Measurements from ENCODE around the gene GOLIM4. TPM values are rescaled to one million over a fixed set of nuclear protein-coding genes. Genes with fewer than 3 reads are reported as not detected.

GOLIM4 gene
- total RNA-seq, 1 donor from 2014 or later = 26.1 TPM

GRCh38 chr3:168102735-168103410 lies 7.1 kb upstream of the GOLIM4 start:
- FAIRE-seq (no peak), DNase-seq (ENCODE audit: low read depth) (no peak)
- no peak overlapping the region for H3K4me3 ChIP-seq (ENCODE audit: low read depth, low read length)
- TF ChIP-seq, protein P1, sequence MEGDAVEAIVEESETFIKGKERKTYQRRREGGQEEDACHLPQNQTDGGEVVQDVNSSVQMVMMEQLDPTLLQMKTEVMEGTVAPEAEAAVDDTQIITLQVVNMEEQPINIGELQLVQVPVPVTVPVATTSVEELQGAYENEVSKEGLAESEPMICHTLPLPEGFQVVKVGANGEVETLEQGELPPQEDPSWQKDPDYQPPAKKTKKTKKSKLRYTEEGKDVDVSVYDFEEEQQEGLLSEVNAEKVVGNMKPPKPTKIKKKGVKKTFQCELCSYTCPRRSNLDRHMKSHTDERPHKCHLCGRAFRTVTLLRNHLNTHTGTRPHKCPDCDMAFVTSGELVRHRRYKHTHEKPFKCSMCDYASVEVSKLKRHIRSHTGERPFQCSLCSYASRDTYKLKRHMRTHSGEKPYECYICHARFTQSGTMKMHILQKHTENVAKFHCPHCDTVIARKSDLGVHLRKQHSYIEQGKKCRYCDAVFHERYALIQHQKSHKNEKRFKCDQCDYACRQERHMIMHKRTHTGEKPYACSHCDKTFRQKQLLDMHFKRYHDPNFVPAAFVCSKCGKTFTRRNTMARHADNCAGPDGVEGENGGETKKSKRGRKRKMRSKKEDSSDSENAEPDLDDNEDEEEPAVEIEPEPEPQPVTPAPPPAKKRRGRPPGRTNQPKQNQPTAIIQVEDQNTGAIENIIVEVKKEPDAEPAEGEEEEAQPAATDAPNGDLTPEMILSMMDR (IDR thresholded peaks at IDR 0.05; ENCODE audit: insufficient read depth, low read length, severe bottlenecking) = no peak
- H3K27me3 ChIP-seq (ENCODE audit: control insufficient read depth, insufficient read depth, low read length) = no peaks in the 10 kb centered on the region
- H3K36me3 ChIP-seq (ENCODE audit: control insufficient read depth, insufficient read depth, low read length) = no peaks in the 10 kb centered on the region

- no peaks in the 10 kb centered on the region for H3K27me3 ChIP-seq (ENCODE audit: control insufficient read depth, insufficient read depth, low read length)
- FAIRE-seq = no peak
- no peak for DNase-seq (ENCODE audit: low read depth)
- no peaks in the 10 kb centered on the region for H3K36me3 ChIP-seq (ENCODE audit: control insufficient read depth, insufficient read depth, low read length)
- TF ChIP-seq, protein P1 (IDR thresholded peaks at IDR 0.05; ENCODE audit: insufficient read depth, low read length, severe bottlenecking) = no peak
- H3K4me3 ChIP-seq (ENCODE audit: low read depth, low read length) = no peak overlapping the region
Observed at GRCh38 chr3:168100777-168101492, 5.2 kb upstream of the GOLIM4 start.

DNA sequence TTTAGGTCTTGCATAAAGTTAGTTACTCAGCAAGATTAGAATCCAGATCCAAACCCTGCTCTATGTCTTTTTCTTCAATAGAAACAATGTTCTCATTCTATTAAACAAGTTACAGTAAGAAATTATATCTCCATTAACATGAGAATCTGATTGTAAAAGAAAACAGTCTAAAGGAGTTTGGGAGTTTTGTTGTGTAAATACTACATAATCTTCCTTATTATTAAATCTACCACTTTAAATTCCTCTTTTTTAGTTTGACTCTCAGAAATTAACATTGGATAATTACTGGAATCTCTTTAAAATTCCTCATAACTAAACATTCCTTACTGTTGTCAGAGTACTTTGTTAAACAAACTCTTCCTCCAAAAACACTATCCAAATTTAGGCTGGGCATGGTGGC lies 1.7 kb upstream of the GOLIM4 start:
- no peaks in the 10 kb centered on the region for H3K27me3 ChIP-seq (ENCODE audit: control insufficient read depth, insufficient read depth, low read length)

GRCh38 chr3:168096210-168096652 lies 507 bp upstream of the GOLIM4 start:
- Histone ChIP-seq H3K27me3 (ENCODE audit: control insufficient read depth, insufficient read depth, low read length) (no peaks in the 10 kb centered on the region), H3K36me3 (ENCODE audit: control insufficient read depth, insufficient read depth, low read length) (no peaks in the 10 kb centered on the region), H3K4me3 (ENCODE audit: low read depth, low read length) (peak overlapping the region; percentile 88)
- TF ChIP-seq, protein P1 (IDR thresholded peaks at IDR 0.05; ENCODE audit: insufficient read depth, low read length, severe bottlenecking) = no peak
- no peak for FAIRE-seq
- DNase-seq (ENCODE audit: low read depth) = peak; percentile 92

More for the DNA sequence above, 1.7 kb upstream of the GOLIM4 start:
- TF ChIP-seq, protein P1 (IDR thresholded peaks at IDR 0.05; ENCODE audit: insufficient read depth, low read length, severe bottlenecking) = no peak
- H3K36me3 ChIP-seq (ENCODE audit: control insufficient read depth, insufficient read depth, low read length) = no peaks in the 10 kb centered on the region
- H3K4me3 ChIP-seq (ENCODE audit: low read depth, low read length) = no peak overlapping the region
- no peak for FAIRE-seq
- DNase-seq (ENCODE audit: low read depth) = no peak

GRCh38 chr3:168094877-168095610 lies 680 bp downstream of the GOLIM4 start:
- peak overlapping the region; percentile 88 for H3K4me3 ChIP-seq (ENCODE audit: low read depth, low read length)
- H3K36me3 ChIP-seq (ENCODE audit: control insufficient read depth, insufficient read depth, low read length) = no peaks in the 10 kb centered on the region
- no peaks in the 10 kb centered on the region for H3K27me3 ChIP-seq (ENCODE audit: control insufficient read depth, insufficient read depth, low read length)
- DNase-seq (ENCODE audit: low read depth) = peak; percentile 42
- no peak for FAIRE-seq
- TF ChIP-seq, protein P1 (IDR thresholded peaks at IDR 0.05; ENCODE audit: insufficient read depth, low read length, severe bottlenecking) = peak; percentile 14
